ENCODE data around the gene EVX2.

Gene EVX2

DNA sequence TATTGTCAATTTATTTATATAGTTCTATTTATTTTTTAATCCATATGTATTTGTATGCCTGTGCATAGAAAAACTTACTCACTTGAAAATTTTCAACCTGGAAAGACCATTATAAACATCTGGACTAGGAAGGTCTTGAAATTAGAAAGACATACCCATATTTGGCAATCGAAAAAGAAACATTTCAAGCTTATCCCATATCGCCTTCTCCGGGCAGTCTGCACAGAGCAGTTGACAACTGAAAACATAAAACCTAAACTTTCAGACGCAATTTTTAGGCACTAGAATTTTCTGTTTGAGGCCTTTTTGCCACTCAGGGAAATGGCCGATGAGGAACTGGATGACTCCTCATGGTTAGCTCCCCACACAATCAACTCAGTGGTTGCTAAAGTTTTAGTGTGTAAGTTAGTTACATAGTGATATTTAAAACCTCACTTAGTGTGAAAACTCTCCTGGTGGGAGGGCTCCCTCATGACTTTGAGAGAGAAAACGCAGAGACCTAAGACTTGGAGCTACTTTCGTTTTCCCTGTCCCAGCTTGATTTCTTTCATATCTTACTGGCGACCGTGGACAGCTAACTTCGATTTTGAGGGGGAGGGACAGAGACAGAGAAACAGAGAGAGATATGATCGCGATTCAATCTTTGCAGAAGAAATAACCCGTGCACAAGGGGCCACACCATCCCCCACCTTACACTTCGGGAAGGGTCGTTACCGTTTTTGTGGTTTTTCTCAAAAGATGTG is 12.7 kb upstream of the EVX2 start:
- DNase-seq (ENCODE audit: low spot score), result no peak

DNA sequence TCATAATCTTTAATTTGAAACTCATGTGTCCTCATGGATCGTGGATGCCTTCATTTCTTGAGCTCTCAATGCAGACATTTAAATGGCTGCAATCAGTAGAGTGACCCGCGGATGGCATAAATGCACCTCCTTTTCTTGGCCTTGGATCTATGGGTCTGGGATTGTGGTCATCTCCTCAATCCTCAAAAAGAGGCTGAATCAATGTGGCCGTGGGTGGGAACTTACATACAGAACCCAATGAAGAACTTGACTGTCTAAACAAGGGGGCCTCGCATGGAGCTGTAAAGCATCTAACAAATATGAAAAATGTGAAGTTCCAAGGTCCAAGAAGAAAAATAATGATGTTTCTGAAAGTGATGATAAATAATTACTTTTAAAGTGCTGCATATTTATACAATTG is 11.7 kb upstream of the EVX2 start:
- DNase-seq (ENCODE audit: low spot score), result no peak

DNA sequence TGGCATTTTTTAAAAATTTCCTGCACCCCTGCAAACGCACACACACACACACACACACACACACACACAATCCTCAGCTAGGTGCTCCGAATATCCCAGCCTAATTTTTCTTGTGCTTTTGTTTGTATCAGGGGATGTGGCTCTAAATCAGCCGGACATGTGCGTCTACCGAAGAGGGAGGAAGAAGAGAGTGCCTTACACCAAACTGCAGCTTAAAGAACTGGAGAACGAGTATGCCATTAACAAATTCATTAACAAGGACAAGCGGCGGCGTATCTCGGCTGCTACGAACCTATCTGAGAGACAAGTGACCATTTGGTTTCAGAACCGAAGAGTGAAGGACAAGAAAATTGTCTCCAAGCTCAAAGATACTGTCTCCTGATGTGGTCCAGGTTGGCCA is 10.6 kb upstream of the EVX2 start:
- no peak for DNase-seq (ENCODE audit: low spot score)

DNA sequence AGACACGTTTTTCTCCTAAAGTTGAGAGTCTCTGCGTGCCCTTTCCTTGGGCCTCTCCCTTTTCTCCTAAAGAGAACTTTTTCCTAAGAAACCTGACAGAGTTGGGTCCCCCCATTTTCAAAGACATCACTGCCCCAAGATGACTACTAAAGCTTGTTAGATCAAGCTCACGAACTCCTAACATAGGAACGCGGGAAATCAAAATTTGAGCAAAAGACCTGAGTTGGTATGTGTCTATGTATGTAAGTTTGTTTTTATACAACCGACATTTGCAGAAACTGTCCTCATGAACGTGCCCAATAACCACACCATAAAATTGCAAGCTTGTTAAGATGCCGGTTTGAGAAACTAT is 10.1 kb upstream of the EVX2 start:
- no peak for DNase-seq (ENCODE audit: low spot score)

DNA sequence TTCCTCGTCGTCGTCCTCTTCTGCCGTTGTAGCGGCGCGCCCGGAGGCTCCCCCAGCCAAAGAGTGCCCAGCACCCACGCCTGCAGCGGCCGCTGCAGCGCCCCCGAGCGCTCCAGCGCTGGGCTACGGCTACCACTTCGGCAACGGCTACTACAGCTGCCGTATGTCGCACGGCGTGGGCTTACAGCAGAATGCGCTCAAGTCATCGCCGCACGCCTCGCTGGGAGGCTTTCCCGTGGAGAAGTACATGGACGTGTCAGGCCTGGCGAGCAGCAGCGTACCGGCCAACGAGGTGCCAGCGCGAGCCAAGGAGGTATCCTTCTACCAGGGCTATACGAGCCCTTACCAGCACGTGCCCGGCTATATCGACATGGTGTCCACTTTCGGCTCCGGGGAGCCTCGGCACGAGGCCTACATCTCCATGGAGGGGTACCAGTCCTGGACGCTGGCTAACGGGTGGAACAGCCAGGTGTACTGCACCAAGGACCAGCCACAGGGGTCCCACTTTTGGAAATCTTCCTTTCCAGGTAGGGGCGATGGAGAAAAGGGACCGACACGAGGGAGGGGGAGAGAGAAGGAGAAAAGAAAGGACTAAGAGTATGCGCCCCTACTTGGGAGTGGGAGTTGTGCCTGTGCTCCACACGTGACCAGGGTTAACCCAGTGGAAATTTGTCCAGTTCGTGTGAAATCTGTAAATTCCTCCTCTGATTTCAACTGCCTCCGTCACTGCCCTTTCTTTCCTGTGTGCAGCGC is 9.6 kb upstream of the EVX2 start:
- DNase-seq (ENCODE audit: low spot score), result no peak

DNA sequence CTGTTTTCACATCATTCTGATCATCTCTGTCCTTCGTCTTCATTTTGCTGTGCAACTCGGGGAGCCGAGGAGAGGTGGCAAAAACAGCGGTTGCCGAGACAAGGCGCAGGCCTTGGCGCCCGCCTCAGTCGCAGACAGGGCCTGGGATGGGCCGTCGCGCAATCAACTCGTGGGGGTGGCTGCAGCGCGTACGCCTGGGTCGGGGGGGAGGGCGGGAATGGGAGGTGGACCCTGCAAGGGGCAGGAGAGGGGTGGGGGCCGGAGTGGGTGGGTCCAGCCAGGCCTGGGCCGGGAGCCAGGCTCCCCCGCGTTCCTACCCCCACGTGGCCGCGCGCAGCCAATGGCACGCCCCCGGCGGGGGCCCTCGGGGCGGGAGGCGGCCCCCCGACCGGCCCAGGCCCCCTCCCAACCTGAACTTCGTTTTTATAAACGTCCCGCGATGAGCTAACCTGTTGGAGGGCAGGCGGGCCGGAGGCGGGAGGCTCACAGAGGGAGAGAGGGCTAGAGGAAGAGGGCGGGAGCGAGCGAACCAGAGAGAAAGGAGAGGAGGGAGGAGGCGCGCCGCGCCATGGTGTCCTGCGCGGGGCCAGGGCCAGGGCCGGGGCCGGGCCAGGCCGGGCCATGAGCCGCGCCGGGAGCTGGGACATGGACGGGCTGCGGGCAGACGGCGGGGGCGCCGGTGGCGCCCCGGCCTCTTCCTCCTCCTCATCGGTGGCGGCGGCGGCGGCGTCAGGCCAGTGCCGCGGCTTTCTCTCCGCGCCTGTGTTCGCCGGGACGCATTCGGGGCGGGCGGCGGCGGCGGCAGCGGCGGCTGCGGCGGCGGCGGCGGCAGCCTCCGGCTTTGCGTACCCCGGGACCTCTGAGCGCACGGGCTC is 8.7 kb upstream of the EVX2 start, which contains the start of gene HOXD13:
Gene HOXD13, plus strand, starts transcription at position 452 of the 875 bp plus-strand sequence. Its CDS starts 170 bp downstream, at position 622.
- no peak for DNase-seq (ENCODE audit: low spot score)

DNA sequence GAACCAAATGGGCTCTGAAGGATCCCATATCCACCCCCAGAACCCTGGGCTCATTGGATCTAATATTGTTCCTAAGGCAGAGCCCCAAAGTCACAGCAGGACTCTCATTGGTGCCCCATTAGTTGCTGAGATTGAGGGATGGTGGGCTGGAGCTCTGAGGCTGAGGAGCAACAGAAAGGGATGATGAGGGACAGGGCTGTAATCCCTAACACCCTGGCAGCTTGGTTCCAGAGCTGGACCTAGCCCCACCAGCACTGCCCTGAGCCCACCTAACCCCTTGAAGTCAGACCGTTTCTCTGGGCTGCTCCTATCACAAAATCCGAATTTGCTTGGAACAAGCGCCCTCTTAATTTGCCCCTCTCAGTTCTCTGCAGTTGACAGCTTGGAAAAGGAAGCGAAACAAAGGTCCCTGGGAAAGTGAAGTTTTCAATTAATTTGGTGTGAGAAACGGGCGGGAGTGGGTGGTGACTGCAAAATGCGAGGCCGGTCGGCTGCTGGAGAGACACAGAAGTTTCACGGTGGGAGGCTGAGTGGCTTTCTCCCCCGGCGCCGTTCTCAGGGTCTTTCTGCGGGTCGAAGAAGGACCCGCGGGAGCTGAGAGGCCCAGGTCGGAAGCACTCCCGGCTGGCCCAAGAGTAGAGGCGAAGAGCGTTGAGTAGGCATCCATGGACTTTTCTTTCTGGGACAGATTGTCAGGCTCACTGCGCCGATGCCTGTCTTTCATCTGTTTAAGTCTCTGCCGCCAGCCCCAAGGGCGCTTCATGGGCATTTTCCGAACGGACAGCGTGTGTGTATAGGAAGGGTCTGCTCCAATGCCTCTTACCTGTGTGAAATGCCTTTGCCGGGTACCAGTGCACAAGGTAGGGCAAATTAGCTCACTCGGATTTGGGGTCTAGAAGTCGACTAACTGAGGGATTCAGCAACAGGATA is 7.8 kb upstream of the EVX2 start:
- DNase-seq (ENCODE audit: low spot score), result no peak

DNA sequence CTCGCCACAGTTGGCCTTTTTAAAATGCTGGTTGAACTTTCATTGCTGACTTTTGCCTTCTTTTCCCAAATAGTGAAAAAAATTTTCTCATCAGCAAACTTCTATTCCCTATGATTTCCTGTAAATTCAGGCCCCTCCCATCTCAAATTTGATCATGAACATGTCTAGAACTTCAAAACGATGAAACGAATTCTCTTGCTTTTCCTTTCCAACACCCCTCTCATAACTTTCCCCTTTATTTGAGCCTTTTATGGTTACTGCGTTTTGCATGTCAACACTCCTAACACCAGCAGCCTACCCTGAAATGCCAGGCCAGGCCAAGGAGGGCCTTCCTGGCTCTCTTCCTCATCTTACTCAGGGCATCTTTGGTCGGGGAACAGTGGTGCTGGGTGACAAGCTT is 7.1 kb upstream of the EVX2 start:
- no peak for DNase-seq (ENCODE audit: low spot score)

DNA sequence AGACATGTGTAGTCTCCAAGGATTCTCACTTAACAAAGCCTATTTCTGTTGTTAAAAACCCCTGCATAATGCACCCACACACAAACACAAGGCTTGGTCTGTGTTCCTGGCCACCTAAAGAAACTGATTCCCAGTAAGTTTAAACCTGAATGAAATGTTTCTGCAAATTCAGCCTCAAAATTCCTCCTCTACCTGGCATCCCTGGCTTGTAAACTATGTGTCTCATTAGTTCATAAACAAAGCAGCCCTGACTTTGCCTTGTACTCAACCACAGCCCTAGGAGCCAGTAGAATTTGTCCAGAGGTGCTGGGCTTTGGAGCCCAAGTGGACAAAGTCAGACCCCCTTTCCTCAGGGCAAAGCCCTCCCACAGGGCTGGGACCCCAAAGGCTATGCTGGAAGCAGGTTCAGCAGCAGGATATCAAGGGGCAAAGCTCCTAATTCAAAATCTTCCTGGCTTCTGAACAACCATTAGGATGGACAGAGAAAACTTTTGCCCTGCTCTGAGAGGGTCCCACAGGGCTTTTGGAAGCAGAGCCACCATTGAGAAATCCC is 6.2 kb upstream of the EVX2 start:
- no peak for DNase-seq (ENCODE audit: low spot score)

DNA sequence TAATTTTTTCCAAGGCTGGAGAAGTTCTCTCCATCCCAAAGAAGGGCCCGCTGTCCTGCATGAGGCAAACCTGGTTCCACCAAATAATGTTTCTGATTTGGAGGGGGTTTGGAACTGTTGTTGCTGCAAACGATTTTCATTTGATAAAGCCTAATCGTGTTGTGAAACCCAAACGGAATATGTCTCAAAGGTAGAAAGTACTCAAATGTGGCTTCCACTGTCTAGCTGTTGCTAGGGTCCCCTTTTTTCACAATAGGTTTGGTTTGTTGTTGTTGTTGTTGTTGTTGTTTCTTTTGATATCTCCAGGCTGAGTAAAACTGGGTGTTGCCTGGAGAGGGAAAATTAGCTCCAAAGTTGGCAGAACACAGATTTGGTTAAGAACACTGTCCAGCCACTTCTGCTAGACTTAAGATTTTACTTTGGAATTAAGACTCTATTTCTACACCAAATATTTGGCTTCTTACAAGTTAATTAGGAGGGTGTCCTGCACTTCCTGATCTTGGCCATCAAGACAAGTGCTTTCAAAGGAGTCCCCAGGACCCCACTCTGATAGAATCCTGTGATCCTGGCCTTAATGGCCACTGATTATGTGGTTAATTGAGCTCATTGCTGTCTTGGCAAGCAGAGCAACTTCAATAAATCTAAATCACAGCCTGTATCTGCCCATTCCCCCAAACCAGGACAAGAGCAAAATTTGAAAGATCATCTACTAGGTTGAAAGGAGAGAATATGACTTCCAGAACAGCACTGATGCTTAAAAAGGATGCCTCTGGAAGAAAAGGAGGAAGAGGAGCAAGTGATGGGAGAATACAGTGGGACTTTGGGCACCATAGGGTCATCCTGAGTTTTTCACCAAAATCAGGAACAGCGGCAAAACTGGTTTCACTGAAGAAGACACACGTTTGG is 5.4 kb upstream of the EVX2 start:
- DNase-seq (ENCODE audit: low spot score), result no peak

DNA sequence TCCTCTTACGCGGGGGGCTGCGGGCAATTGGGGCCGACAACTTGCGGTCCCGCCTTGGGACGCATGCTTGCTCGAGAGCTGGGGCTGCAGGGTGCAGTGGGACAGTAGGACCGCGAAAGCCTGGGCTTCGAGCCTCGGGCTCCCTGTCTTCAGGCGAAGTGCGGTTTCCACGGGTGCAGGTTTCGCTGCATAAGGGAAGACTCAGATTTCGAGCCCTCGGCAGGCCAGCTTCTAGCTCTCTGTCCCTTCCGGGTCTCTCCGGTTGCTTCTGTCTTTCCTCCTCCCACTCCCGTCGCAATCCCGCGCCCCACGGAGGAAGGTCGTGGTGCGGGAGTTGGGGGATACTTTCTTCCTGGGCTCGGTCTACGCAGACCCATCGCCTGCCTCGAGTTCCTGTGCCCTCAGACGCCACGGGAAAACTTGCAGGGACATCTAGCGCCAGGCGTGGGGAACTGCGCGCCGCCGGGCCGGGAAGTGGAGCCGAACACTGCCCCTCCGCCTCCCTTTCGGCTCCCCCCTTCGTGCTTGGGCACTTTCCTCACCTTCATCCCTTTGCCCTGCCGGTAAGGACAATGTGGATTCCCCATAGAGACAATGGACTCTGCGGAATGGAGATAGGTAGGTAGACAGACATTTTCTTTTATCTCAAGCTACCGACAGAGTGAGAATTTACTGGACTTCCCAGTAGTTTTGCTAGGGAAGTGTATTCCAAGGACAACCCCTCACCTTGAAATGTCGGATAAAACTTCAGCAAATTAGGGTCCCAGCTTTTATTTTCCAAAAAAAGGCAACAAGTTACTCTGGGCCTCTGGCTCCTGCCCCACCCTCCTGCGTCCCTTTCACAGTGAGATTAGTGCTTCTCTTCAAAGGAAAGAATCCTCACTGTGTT is 4.5 kb upstream of the EVX2 start:
- peak; percentile 73 for DNase-seq (ENCODE audit: low spot score)

DNA sequence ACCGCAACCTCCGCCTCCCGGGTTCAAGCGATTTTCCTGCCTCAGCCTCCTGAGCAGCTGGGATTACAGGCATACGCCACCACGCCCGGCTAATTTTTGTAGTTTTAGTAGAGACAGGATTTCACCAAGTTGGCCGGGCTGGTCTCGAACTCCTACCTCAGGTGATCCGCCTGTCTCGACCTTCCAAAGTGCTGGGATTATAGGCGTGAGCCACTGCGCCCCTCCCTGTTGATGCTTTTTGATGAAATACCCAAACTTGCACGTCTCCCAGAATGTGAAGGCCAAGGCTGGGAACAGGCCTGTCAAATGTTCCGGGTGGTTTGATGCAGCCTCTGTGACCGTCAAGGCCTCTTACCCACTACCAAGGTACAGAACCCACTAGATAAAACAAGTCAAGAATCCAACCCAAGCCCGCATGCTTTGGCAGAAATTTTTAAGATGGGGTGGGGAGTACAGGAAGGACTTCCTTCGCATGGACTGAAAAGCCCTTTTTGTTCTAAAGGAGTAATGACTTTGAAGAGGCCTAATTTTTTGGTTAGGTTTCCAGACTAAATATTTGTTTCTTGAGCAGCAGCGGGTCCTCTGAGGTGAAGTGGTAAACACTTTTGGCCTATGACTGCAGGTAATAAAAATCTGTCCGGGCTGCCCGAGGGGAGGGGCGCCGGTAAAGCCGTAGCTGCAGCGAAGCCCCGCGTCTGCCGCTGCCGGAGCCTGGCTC is 3.7 kb upstream of the EVX2 start:
- no peak for DNase-seq (ENCODE audit: low spot score)

DNA sequence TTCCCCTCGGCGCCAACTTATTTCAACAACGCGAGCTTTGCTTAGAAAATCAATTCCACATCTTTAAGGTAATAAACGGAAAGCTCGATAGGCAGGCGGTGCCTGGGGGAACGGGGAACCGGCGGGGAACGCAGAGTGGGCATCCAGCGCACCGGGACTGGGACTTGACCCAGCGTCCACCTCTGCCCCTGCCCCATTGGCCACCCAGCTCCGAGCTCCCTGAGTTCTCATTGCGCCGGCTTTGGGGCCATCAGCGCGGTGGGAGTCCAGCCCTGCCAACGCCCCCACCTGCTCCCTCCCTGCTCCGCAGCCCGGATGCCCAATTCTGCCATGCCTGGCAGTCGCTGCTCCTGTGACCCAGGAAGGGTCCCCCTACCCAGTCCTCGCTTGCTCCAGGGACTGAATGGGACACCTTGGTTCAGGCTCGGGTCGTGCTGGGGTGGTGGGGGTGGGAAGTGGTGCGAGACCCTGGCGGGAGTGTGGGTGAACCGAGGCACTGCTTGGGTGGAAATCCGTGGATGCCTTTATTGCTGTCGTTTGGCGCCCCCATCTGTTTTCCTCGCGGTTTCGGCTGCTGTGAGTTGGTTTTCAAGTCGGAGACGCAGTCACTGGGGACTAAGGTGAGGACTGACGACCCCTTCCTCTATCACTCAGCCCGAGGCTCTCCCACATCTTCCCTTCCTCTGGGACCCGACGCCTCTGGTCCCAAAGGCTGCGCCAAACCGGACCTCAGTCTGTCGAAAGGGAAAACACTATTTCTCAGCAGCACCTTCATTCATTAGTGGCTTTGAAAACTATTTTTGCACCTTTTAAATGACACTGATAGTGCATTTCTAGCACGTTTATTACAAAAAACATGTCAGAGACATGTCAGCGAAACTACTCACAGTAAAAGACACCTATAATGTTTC is 2.4 kb upstream of the EVX2 start:
- DNase-seq (ENCODE audit: low spot score), result no peak

DNA sequence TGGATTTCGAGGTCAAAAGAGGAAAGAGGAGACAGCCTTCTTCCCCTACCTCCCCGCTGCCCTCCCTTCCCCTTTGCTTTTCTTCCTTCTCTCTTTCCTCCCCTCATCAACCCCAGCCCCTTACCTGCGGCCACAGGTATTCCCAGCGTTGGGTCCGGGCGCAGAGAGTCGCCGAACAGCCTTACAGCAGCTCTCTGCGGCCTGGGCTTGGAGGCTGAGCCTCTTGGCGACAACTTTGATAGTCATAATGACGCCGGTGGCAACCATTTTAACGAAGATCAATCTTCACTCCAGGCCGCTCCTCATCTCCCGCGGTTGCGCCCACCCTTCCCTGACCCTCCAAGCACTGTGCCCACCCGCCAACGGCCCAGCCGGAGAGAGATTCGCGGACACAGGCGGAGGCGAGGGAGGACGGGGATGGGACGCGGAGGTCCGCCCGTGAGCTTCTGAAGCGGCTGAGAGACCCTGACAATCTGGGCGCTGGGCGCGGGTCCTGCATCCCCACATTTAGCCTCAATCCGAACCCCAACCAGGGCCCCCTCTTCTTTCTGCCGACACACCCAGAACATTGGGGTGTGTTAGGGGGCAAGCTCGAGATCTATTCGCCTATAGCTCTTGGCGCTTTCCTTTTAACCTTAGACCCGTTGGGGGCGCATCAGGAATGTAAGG is 1.5 kb upstream of the EVX2 start:
- no peak for DNase-seq (ENCODE audit: low spot score)

DNA sequence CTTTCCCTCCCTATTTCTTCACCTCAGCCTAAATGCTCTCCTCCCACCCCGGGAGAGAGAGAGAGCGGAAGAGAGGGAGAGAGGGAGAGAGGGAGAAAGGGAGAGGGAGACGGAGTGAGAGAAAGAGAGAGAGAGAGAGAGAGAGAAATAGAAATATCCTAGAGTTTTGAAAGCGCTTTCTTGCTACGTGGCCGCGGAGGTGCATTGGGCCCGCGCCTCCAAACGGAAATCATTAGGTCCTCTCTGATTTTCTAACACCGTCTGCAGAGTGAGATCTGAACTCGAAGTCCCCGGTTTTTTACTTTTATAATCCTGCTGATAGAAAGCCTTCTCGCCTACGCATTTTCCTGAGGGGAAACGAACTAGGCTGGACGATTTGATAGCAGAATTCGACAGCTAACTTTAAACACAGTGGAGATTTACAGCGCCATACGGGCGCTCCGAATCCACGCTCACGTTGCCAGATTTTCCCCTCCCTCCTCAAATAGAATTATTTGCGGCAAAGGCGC is 903 bp upstream of the EVX2 start:
- DNase-seq (ENCODE audit: low spot score), result no peak
